ENCODE measurements around the gene BPI.

DNA sequence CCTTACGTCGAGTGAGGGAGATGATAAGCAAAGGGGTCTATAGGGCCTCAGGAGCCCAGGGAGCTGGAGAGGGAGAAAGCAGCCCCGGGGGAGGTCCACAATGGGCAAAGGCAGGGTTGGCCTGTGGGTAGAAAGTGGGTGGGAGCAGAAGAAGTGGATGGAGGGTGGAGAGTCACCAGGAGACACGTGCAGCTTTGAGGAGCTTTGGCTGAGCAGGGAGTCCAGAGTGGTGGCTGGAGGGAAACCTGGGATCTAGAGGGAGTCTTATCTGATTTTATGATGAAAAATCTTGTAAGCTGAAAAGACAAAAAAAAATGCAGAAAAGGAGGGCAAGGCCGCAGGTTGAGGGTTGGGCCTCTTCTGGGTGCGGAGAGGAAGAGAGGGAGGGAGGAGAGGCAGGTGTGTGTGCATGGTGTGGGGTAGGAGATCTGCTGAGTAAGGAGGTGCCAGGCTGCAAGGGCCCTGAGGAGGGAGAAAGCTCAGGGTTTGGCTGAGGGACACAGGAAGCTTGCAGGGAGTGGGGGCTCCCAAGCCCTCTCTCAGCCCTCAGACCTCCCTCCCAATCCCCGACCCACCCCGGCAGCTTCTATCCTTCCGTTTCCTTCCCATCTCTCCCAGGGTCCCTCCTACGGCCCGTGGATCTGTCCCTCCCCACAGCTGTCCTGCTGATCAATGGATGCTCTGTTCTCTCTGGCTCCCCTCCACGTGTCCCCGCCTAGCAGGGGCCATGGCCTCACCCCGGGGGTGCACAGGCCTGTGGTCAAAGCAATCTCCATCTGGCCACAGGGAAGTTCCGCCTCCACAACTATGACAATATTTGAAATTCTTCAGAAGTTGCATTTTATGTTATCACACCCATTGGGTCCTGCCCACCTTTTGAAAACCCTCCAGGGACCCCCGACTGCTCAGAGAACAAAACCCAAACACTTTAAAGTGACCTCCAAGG, 17.1 kb upstream of the BPI start:
- TF ChIP-seq, protein P1, sequence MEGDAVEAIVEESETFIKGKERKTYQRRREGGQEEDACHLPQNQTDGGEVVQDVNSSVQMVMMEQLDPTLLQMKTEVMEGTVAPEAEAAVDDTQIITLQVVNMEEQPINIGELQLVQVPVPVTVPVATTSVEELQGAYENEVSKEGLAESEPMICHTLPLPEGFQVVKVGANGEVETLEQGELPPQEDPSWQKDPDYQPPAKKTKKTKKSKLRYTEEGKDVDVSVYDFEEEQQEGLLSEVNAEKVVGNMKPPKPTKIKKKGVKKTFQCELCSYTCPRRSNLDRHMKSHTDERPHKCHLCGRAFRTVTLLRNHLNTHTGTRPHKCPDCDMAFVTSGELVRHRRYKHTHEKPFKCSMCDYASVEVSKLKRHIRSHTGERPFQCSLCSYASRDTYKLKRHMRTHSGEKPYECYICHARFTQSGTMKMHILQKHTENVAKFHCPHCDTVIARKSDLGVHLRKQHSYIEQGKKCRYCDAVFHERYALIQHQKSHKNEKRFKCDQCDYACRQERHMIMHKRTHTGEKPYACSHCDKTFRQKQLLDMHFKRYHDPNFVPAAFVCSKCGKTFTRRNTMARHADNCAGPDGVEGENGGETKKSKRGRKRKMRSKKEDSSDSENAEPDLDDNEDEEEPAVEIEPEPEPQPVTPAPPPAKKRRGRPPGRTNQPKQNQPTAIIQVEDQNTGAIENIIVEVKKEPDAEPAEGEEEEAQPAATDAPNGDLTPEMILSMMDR (IDR thresholded peaks at IDR 0.05), result no peak
- TF ChIP-seq POLR2A (IDR thresholded peaks at IDR 0.05), result no peak
